ACC112 (cell line): ENCODE measurements around the gene TGFA.

Experiments
- H2AFZ ChIP-seq: fragments of 200-600 bp; sonication (generic); one replicate; pipeline ENCODE4 v1.6.0; 2017; ENCODE audit warnings: antibody characterized with exemption, low read length; ENCODE audit not compliant: unreplicated experiment
- H3K27ac ChIP-seq: fragments of 200-600 bp; sonication (generic); 2 replicates; pipeline ENCODE4 v1.5.1; 2014; ENCODE audit warnings: low read depth, mild to moderate bottlenecking, antibody characterized with exemption, low read length, moderate library complexity
- H3K27me3 ChIP-seq: fragments of 200-600 bp; sonication (generic); 2 replicates; pipeline ENCODE4 v1.6.1; 2014; ENCODE audit warnings: mild to moderate bottlenecking, antibody characterized with exemption, low read length, moderate library complexity, mixed read lengths; ENCODE audit not compliant: insufficient read depth
- H3K36me3 ChIP-seq: fragments of 200-600 bp; sonication (generic); 2 replicates; pipeline ENCODE4 v1.6.1; 2016; ENCODE audit warnings: mild to moderate bottlenecking, antibody characterized with exemption, low read length, moderate library complexity, mixed read lengths; ENCODE audit not compliant: insufficient read depth
- H3K4me1 ChIP-seq: fragments of 200-600 bp; sonication (generic); one replicate; pipeline ENCODE4 v1.6.1; 2016; ENCODE audit warnings: low read length, mixed read lengths; ENCODE audit not compliant: insufficient read depth, unreplicated experiment, control insufficient read depth
- H3K4me3 ChIP-seq: fragments of 200-600 bp; sonication (generic); 2 replicates; pipeline ENCODE4 v1.5.1; 2014; ENCODE audit warnings: mild to moderate bottlenecking, low read depth, low read length
- H3K79me2 ChIP-seq: fragments of 200-600 bp; sonication (generic); one replicate; pipeline ENCODE4 v1.6.0; 2016; ENCODE audit warnings: low read length; ENCODE audit not compliant: control insufficient read depth, unreplicated experiment, insufficient read depth

TGFA gene

GRCh38 chr2:70566906-70567305, 13.3 kb upstream of the TGFA start:
- Histone ChIP-seq H2AFZ (no peak overlapping the region), H3K36me3 (no peaks in the 10 kb centered on the region), H3K27ac (no peak overlapping the region)

GRCh38 chr2:70566464-70566863, 12.8 kb upstream of the TGFA start:
- Histone ChIP-seq H3K36me3 (no peaks in the 10 kb centered on the region), H3K27me3 (peaks cover 30% of the 10 kb centered on the region), H3K4me1 (no peaks in the 10 kb centered on the region), H3K27ac (no peak overlapping the region), H3K79me2 (no peaks in the 10 kb centered on the region), H2AFZ (no peak overlapping the region), H3K4me3 (no peak overlapping the region)

More at GRCh38 chr2:70566906-70567305, 13.3 kb upstream of the TGFA start:
- H3K4me1 ChIP-seq: no peaks in the 10 kb centered on the region
- peaks cover 34% of the 10 kb centered on the region for H3K27me3 ChIP-seq
- no peak overlapping the region for H3K4me3 ChIP-seq
- no peaks in the 10 kb centered on the region for H3K79me2 ChIP-seq

- H3K36me3 ChIP-seq: no peaks in the 10 kb centered on the region
- H3K27ac ChIP-seq: no peak overlapping the region
- H3K79me2 ChIP-seq: no peaks in the 10 kb centered on the region
- peaks cover 17% of the 10 kb centered on the region for H3K27me3 ChIP-seq
- H3K4me3 ChIP-seq: no peak overlapping the region
- no peaks in the 10 kb centered on the region for H3K4me1 ChIP-seq
- no peak overlapping the region for H2AFZ ChIP-seq
These were observed 11.6 kb upstream of the TGFA start for GRCh38 chr2:70565039-70565731.

- Histone ChIP-seq H3K4me1 (no peaks in the 10 kb centered on the region), H2AFZ (no peak overlapping the region), H3K27ac (no peak overlapping the region), H3K36me3 (no peaks in the 10 kb centered on the region), H3K4me3 (no peak overlapping the region), H3K27me3 (peaks cover 19% of the 10 kb centered on the region), H3K79me2 (no peaks in the 10 kb centered on the region)
These were observed 8.3 kb upstream of the TGFA start for GRCh38 chr2:70561893-70562292.

- no peaks in the 10 kb centered on the region for H3K79me2 ChIP-seq
- H3K4me1 ChIP-seq: no peaks in the 10 kb centered on the region
- H3K27me3 ChIP-seq: peaks cover 25% of the 10 kb centered on the region
- no peak overlapping the region for H2AFZ ChIP-seq
- no peak overlapping the region for H3K27ac ChIP-seq
- no peaks in the 10 kb centered on the region for H3K36me3 ChIP-seq
- H3K4me3 ChIP-seq: no peak overlapping the region
These were observed 6.8 kb upstream of the TGFA start for GRCh38 chr2:70560442-70560841.

- H2AFZ ChIP-seq: no peak overlapping the region
- no peaks in the 10 kb centered on the region for H3K36me3 ChIP-seq
These were observed 6.4 kb upstream of the TGFA start for GRCh38 chr2:70560040-70560439.

GRCh38 chr2:70558195-70558808, 4.7 kb upstream of the TGFA start:
- peaks cover 42% of the 10 kb centered on the region for H3K27me3 ChIP-seq
- H3K79me2 ChIP-seq: no peaks in the 10 kb centered on the region
- H2AFZ ChIP-seq: no peak overlapping the region
- H3K4me1 ChIP-seq: peaks cover 8% of the 10 kb centered on the region
- no peak overlapping the region for H3K4me3 ChIP-seq
- H3K27ac ChIP-seq: no peak overlapping the region
- no peaks in the 10 kb centered on the region for H3K36me3 ChIP-seq

More at GRCh38 chr2:70560040-70560439, 6.4 kb upstream of the TGFA start:
- Histone ChIP-seq H3K4me1 (no peaks in the 10 kb centered on the region), H3K4me3 (no peak overlapping the region), H3K27ac (no peak overlapping the region), H3K79me2 (no peaks in the 10 kb centered on the region), H3K27me3 (peaks cover 29% of the 10 kb centered on the region)

- no peaks in the 10 kb centered on the region for H3K36me3 ChIP-seq
- no peak overlapping the region for H3K4me3 ChIP-seq
- H3K4me1 ChIP-seq: peaks cover 11% of the 10 kb centered on the region
- H3K27ac ChIP-seq: no peak overlapping the region
- H2AFZ ChIP-seq: no peak overlapping the region
- H3K27me3 ChIP-seq: peaks cover 52% of the 10 kb centered on the region
- no peaks in the 10 kb centered on the region for H3K79me2 ChIP-seq
These were observed 3.7 kb upstream of the TGFA start for GRCh38 chr2:70557171-70557838.

GRCh38 chr2:70556608-70557007, 3.0 kb upstream of the TGFA start:
- no peak overlapping the region for H3K27ac ChIP-seq

GRCh38 chr2:70554338-70554892, 789 bp upstream of the TGFA start:
- no peaks in the 10 kb centered on the region for H3K36me3 ChIP-seq
- peaks cover 76% of the 10 kb centered on the region for H3K27me3 ChIP-seq
- peaks cover 11% of the 10 kb centered on the region for H3K4me1 ChIP-seq
- H3K79me2 ChIP-seq: no peaks in the 10 kb centered on the region
- no peak overlapping the region for H3K27ac ChIP-seq
- H3K4me3 ChIP-seq: peak overlapping the region; percentile 77
- H2AFZ ChIP-seq: peak overlapping the region; percentile 31

More at GRCh38 chr2:70556608-70557007, 3.0 kb upstream of the TGFA start:
- Histone ChIP-seq H3K4me3 (no peak overlapping the region), H3K36me3 (no peaks in the 10 kb centered on the region), H3K4me1 (peaks cover 11% of the 10 kb centered on the region), H2AFZ (no peak overlapping the region), H3K27me3 (peaks cover 59% of the 10 kb centered on the region), H3K79me2 (no peaks in the 10 kb centered on the region)
